ENCODE data around the gene RCN1. TPM values are rescaled to one million over a fixed set of nuclear protein-coding genes. Genes with fewer than 3 reads are reported as not detected.

RCN1 gene
- total RNA-seq, 1 experiment from 2014 or later = 99.8 TPM

- ATAC-seq (no peak), DNase-seq (ENCODE audit: low read depth, low spot score) (no peak)
- no peaks in the 10 kb centered on the region for H4K20me1 ChIP-seq (ENCODE audit: insufficient read depth)
- no peak overlapping the region for H3K4me3 ChIP-seq (replicated peaks in 1 of 2; ENCODE audit: low read depth in 1 of 2, low read length in 2 of 2)
- no peak overlapping the region for H3K9ac ChIP-seq (ENCODE audit: low read length)
- H3K36me3 ChIP-seq (ENCODE audit: control insufficient read depth in 1 of 2, insufficient read depth in 2 of 2, low read length in 2 of 2) = no peaks in the 10 kb centered on the region
- ChIA-PET CTCF (interaction anchor here (1.2 kb wide), 1 partner anchor 67 kb away, joined by 3 read pairs; no protein-coding TSS in a partner anchor), RAD21 (ENCODE audit: low non-redundant PET in 1 of 2, low total read pairs in 2 of 2, uncharacterized antibody in 2 of 2, unreplicated experiment in 2 of 2) (no interaction called here), POLR2A (no interaction called here)
- no peak overlapping the region for H2AFZ ChIP-seq (ENCODE audit: low read depth, low read length, poor library complexity, severe bottlenecking)
- H3K4me2 ChIP-seq (ENCODE audit: low read length) = no peak overlapping the region
- BruUV-seq (replicated peaks) = no TSS peak
- H3K9me2 ChIP-seq (ENCODE audit: insufficient read depth) = no peaks in the 10 kb centered on the region
- no peaks in the 10 kb centered on the region for H3K79me2 ChIP-seq (ENCODE audit: insufficient read depth, low read length)
- intact Hi-C loops (cut with micrococcal nuclease) = no loop called here
- H3K27ac ChIP-seq (ENCODE audit: low read depth, low read length) = no peak overlapping the region
- H3K9me3 ChIP-seq (ENCODE audit: control insufficient read depth in 1 of 2, insufficient read depth in 1 of 2, low read depth in 1 of 2, low read length in 2 of 2) = no peaks in the 10 kb centered on the region
- TF ChIP-seq ZNF274 (IDR thresholded peaks at IDR 0.05; ENCODE audit: low read depth, low read length) (no peak), JUND (IDR thresholded peaks at IDR 0.05) (no peak), EGR1 (IDR thresholded peaks at IDR 0.05; ENCODE audit: low read depth) (no peak), CBX3 (IDR thresholded peaks at IDR 0.05; ENCODE audit: low read depth) (no peak), POLR2A (IDR thresholded peaks at IDR 0.05; ENCODE audit: borderline replicate concordance, extremely low read depth, insufficient read depth, insufficient read length) (no peak), ELF1 (IDR thresholded peaks at IDR 0.05; ENCODE audit: borderline replicate concordance, low read depth) (no peak), SIN3A (IDR thresholded peaks at IDR 0.05; ENCODE audit: low read depth) (no peak), ZBTB33 (IDR thresholded peaks at IDR 0.05; ENCODE audit: extremely low read depth, insufficient replicate concordance, low read length) (no peak), ZFX (IDR thresholded peaks at IDR 0.05) (no peak), TCF7L2 (IDR thresholded peaks at IDR 0.05; ENCODE audit: borderline replicate concordance, extremely low read depth, insufficient read depth, insufficient read length) (no peak), RAD21 (IDR thresholded peaks at IDR 0.05; ENCODE audit: low read depth) (no peak), FOSL1 (IDR thresholded peaks at IDR 0.05; ENCODE audit: low read depth) (no peak), ATF3 (IDR thresholded peaks at IDR 0.05) (no peak), CEBPB (IDR thresholded peaks at IDR 0.05; ENCODE audit: low read depth) (no peak), MAX (IDR thresholded peaks at IDR 0.05) (no peak)
- peaks cover 4 to 13% of the 10 kb centered on the region in 2 experiments; a peak in 3 of 4 replicates for H3K4me1 ChIP-seq (ENCODE audit: control insufficient read depth in 1 of 2, insufficient read depth in 2 of 2, low read length in 2 of 2)
- H3K27me3 ChIP-seq (ENCODE audit: insufficient read depth, low read length) = no peaks in the 10 kb centered on the region
Observed at GRCh38 chr11:32073644-32074026, 17.2 kb upstream of the RCN1 start.
